GM19372 (cell line): ENCODE data around the gene LGALS9B.
"Not testable (repeated sequence)": the region's sequence is repeated elsewhere in the genome, so short reads cannot be mapped to it uniquely, and the experiment has no call there.

Source experiments
- ATAC-seq: cut with Tn5 transposase; IDR thresholded peaks from one replicate; pipeline ENCODE4 v1.9.1; 2021; ENCODE audit warnings: mild to moderate bottlenecking, low read depth, moderate library complexity; ENCODE audit not compliant: unreplicated experiment

LGALS9B gene

GRCh38 chr17:20418838-20419237, 48.5 kb downstream of the LGALS9B start:
- ATAC-seq, result not testable (repeated sequence)

DNA sequence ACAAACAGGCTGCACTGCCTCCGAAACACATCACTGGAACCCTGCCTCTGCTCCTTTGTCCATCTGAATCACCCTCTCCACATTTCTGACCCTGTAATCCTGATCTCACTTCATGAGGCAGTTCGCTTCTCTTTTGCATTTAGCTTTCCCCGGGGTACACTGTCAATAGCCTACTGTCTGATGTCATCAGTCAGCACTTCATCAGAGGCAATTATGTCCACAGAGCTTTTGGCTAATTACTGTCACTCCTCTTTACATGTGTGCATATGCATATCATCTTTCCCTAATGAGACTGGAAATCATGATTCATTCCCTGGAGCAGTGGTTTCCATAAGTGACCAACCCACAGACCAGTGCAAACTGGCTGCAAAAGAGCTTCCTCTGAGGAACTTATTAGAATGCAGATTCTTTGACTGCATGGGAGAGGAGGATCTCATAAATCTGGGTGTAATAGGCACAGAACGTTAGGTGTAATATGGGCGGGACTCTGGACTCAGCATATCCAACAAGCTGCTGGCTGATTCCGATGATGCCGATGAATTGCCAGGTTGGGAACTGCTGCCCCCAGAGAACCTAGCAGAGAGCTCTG, 49.8 kb downstream of the LGALS9B start:
- ATAC-seq, result not testable (repeated sequence)

GRCh38 chr17:20416381-20416911, 50.9 kb downstream of the LGALS9B start:
- ATAC-seq, result not testable (repeated sequence)

DNA sequence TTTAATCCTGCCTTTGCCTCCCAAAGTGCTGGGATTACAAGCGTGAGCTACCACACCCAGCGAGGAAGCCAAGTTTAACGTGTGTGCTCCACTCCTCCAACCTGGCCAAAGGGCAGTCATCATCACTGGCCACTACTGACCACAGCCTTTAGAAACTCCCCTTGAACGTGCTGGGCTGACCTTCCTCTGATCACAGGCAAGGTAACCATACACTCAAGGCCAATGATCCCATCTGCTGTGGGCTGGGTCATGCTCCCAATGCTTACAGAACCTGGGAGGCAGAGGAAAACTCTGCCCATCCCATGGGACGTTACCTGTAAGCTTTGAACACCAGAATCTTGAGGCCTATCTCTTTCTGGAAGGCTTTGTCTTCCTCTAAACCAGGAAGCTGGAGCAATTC, 51.9 kb downstream of the LGALS9B start:
- ATAC-seq, result not testable (repeated sequence)

DNA sequence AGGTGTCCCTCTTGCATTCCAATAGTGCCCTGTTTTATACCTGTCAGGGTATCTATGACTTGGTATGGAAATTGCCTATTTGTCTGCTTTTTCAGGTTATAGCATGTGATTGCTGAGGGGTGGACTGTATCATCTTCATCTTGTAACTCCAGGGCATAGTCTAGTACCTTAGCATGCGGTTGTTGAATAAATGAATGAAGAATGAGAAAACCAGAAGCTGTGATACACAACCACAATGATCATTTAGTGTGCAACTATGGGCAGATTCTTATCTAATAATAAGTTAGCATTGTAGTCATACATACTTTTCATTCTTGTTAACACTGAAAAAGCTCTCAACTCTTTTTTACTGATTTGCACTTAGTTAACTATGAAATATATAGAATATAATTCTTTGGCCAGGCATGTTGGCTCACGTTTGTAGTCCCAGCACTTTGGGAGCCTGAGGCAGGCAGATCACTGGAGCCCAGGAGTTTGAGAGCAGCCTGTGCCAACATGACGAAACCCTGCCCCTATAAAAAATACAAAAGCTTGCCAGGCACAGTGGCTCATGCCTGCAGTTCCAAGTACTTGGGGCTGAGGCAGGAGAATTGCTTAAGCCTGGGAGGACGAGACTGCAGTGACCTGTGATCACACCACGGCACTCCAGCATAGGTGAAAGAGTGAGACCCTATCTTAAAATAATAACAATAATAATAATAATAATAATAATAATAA, 65.9 kb downstream of the LGALS9B start:
- not testable (repeated sequence) for ATAC-seq

DNA sequence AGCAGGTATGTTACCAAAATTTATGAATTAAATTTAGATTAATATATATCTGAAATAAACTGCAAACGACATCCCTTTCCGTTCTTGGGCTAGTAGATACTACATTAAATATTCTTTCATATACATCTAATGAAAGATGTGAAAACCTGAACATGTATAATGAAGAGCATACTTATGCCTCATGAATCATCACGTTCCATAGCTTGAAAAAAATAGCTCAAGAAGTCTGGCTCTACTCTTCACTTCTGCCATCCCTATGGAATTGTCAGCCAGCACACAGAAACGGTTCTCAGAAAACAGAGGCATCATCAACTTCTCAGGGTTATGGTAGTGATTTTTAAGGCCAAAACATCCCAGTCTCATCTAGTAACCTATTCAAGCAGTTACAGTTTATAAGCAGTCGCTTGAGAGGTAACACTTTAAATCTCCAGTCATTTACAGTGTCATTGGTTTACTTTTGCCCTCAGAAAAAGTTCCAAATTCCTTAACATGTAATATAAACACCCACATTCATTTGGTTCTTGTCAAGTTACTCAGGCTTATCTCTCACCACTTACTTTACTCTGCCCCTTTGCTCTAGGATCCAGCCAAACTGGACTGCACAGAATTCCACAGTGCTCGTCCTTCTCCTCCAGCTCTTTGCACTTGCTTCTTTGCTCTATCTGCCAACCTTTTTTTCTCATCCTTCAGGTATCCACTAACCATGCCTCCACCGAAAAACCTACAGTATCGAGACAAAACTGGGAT, 66.6 kb downstream of the LGALS9B start:
- not testable (repeated sequence) for ATAC-seq
